ENCODE data around the gene BMP15. TPM values are rescaled to one million over a fixed set of nuclear protein-coding genes. Genes with fewer than 3 reads are reported as not detected.
A peak's percentile ranks its signal among the peaks of the same experiment; 100 is the strongest.

Gene BMP15
- total RNA-seq, 1 donor from 2014 or later, result not detected

- no peaks in the 10 kb centered on the region for H3K9me3 Mint-ChIP-seq (ENCODE audit: unreplicated experiment)
- H3K4me1 Mint-ChIP-seq (ENCODE audit: unreplicated experiment), result no peaks in the 10 kb centered on the region
- no peak overlapping the region for H3K27ac Mint-ChIP-seq (ENCODE audit: unreplicated experiment)
- H3K27me3 Mint-ChIP-seq (ENCODE audit: unreplicated experiment), result no peaks in the 10 kb centered on the region
- no peak for TF ChIP-seq CTCF (IDR thresholded peaks at IDR 0.05)
- DNase-seq (ENCODE audit: extremely low spot score, unreplicated experiment), result no peak
- H3K4me3 Mint-ChIP-seq (ENCODE audit: unreplicated experiment), result no peak overlapping the region
- no peaks in the 10 kb centered on the region for H3K36me3 Mint-ChIP-seq (ENCODE audit: unreplicated experiment)
Measured at GRCh38 chrX:50927127-50927526, 16.6 kb downstream of the BMP15 start.

DNA sequence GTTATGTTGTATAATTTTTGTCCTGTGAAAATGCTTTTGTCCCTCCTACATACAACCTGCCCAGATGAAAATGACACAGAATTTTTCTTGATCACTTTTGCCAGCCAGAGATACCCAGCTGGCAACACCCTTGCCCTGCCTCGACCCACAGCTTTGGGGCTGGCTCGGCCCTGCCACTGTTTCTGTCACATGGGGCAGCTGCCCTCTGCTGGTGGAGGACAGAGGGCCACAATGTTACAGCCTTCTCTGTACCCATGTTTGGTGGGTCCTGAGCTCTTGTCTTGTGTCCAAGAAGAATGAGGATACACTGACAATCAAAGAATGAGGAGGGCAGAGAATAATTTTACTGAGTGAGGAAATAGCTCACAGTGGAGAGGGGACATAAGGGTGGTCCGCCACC lies 31.1 kb downstream of the BMP15 start:
- no peaks in the 10 kb centered on the region for H3K36me3 Mint-ChIP-seq (ENCODE audit: unreplicated experiment)
- no peaks in the 10 kb centered on the region for H3K4me1 Mint-ChIP-seq (ENCODE audit: unreplicated experiment)
- H3K27me3 Mint-ChIP-seq (ENCODE audit: unreplicated experiment), result peaks cover 4% of the 10 kb centered on the region
- peak; percentile 27 for TF ChIP-seq CTCF (IDR thresholded peaks at IDR 0.05)
- H3K27ac Mint-ChIP-seq (ENCODE audit: unreplicated experiment), result no peak overlapping the region
- peaks cover 9% of the 10 kb centered on the region for H3K9me3 Mint-ChIP-seq (ENCODE audit: unreplicated experiment)
- no peak for DNase-seq (ENCODE audit: extremely low spot score, unreplicated experiment)
- H3K4me3 Mint-ChIP-seq (ENCODE audit: unreplicated experiment), result no peak overlapping the region

- DNase-seq (ENCODE audit: extremely low spot score, unreplicated experiment), result no peak
- no peak overlapping the region for H3K27ac Mint-ChIP-seq (ENCODE audit: unreplicated experiment)
- peaks cover 9% of the 10 kb centered on the region for H3K9me3 Mint-ChIP-seq (ENCODE audit: unreplicated experiment)
- no peak for TF ChIP-seq CTCF (IDR thresholded peaks at IDR 0.05)
- H3K36me3 Mint-ChIP-seq (ENCODE audit: unreplicated experiment), result no peaks in the 10 kb centered on the region
- H3K27me3 Mint-ChIP-seq (ENCODE audit: unreplicated experiment), result peaks cover 4% of the 10 kb centered on the region
- H3K4me1 Mint-ChIP-seq (ENCODE audit: unreplicated experiment), result no peaks in the 10 kb centered on the region
- no peak overlapping the region for H3K4me3 Mint-ChIP-seq (ENCODE audit: unreplicated experiment)
Measured at GRCh38 chrX:50942471-50942870, 31.9 kb downstream of the BMP15 start.

DNA sequence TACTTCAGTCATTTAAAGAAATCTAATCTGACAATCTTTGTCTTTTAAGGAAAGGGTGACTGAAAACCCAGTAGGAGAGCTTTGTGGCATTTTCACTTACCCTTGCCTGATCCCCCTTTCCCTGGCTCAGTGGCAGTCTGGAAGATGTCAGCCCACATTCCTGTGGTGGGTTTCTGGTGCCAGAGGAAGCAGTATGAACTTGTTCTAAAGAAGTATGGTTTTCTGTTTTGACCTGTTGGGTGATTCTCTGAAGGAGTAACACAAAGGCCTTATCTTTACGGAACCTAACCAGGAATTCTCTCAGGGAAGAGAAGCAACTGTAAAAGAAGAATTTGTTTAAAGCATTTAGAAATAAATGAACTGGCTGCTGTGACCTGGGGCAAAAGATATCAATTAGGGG lies 41.9 kb downstream of the BMP15 start:
- no peaks in the 10 kb centered on the region for H3K4me1 Mint-ChIP-seq (ENCODE audit: unreplicated experiment)
- H3K27me3 Mint-ChIP-seq (ENCODE audit: unreplicated experiment), result no peaks in the 10 kb centered on the region
- TF ChIP-seq CTCF (IDR thresholded peaks at IDR 0.05), result no peak
- H3K27ac Mint-ChIP-seq (ENCODE audit: unreplicated experiment), result no peak overlapping the region
- H3K36me3 Mint-ChIP-seq (ENCODE audit: unreplicated experiment), result no peaks in the 10 kb centered on the region
- H3K9me3 Mint-ChIP-seq (ENCODE audit: unreplicated experiment), result peaks cover 20% of the 10 kb centered on the region
- no peak for DNase-seq (ENCODE audit: extremely low spot score, unreplicated experiment)
- no peak overlapping the region for H3K4me3 Mint-ChIP-seq (ENCODE audit: unreplicated experiment)

- Mint-ChIP-seq H3K9me3 (ENCODE audit: unreplicated experiment) (peaks cover 20% of the 10 kb centered on the region), H3K4me3 (ENCODE audit: unreplicated experiment) (no peak overlapping the region), H3K36me3 (ENCODE audit: unreplicated experiment) (no peaks in the 10 kb centered on the region), H3K27ac (ENCODE audit: unreplicated experiment) (no peak overlapping the region), H3K27me3 (ENCODE audit: unreplicated experiment) (no peaks in the 10 kb centered on the region), H3K4me1 (ENCODE audit: unreplicated experiment) (no peaks in the 10 kb centered on the region)
- TF ChIP-seq CTCF (IDR thresholded peaks at IDR 0.05), result no peak
- DNase-seq (ENCODE audit: extremely low spot score, unreplicated experiment), result no peak
Measured at GRCh38 chrX:50953832-50954231, 43.3 kb downstream of the BMP15 start.
